Duodenal mucosa (tissue), 2 donors: ENCODE results near the gene NUP214.
A peak's percentile ranks its signal among the peaks of the same experiment; 100 is the strongest.
"Not testable (repeated sequence)": the region's sequence is repeated elsewhere in the genome, so short reads cannot be mapped to it uniquely, and the experiment has no call there.

ENCODE experiments used
- H3K27ac ChIP-seq: one replicate; pipeline ENCODE4 v1.7.0; 2013; ENCODE audit warnings: low read depth, low read length
- H3K27me3 ChIP-seq, 2 donors: one replicate each; pipeline ENCODE4 v1.7.0; 2013; ENCODE audit warnings: low read length in 2 of 2, control low read depth in 1 of 2; ENCODE audit not compliant: insufficient read depth in 2 of 2, control insufficient read depth in 1 of 2
- H3K36me3 ChIP-seq, 2 donors: one replicate each; pipeline ENCODE4 v1.7.0; 2013; ENCODE audit warnings: low read length in 2 of 2, control low read depth in 1 of 2; ENCODE audit not compliant: insufficient read depth in 2 of 2, control insufficient read depth in 1 of 2
- H3K4me1 ChIP-seq, 2 donors: one replicate each; pipeline ENCODE4 v1.7.0; 2013; ENCODE audit warnings: low read length in 2 of 2, control low read depth in 1 of 2; ENCODE audit not compliant: insufficient read depth in 2 of 2, control insufficient read depth in 1 of 2
- H3K4me3 ChIP-seq, 2 donors: one replicate each; pipeline ENCODE4 v1.7.0; 2013; ENCODE audit warnings: low read length in 2 of 2, low read depth in 1 of 2
- H3K9ac ChIP-seq, 2 donors: one replicate each; pipeline ENCODE4 v1.7.0; 2013; ENCODE audit warnings: low read length in 2 of 2, low read depth in 1 of 2
- H3K9me3 ChIP-seq, 2 donors: one replicate each; pipeline ENCODE4 v1.7.0; 2013; ENCODE audit warnings: low read length in 2 of 2, control low read depth in 1 of 2; ENCODE audit not compliant: control insufficient read depth in 1 of 2

Gene NUP214

DNA sequence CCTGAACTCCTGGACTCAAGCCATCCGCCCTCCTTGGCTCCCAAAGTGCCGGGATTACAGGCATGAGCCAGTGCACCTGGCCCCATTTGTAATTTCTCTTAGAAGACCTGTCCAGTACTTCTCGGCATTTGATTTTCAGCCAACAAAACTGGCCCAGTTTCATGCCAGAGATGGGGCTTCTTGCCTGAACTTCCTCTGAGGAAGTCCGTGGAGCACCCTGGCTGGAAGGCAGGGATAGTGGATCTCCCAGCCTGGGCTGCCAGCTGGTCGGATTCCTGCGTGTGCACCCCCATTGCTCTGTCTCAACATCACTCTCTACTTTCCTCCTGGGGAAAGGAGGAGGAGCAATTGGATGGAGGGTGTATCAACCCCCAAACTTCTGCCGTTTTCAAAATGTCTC lies 111.9 kb downstream of the NUP214 start:
- Histone ChIP-seq H3K27me3 (no peaks in the 10 kb centered on the region), H3K4me1 (peaks cover 15% of the 10 kb centered on the region in 2 donors), H3K27ac (no peak overlapping the region), H3K9me3 (no peaks in the 10 kb centered on the region), H3K4me3 (no peak overlapping the region), H3K36me3 (peaks cover 10 to 33% of the 10 kb centered on the region in 2 donors), H3K9ac (peak overlapping the region in 1 of 2 donors; percentile 58)

- Histone ChIP-seq H3K36me3 (peaks cover 10 to 29% of the 10 kb centered on the region in 2 donors), H3K9me3 (peaks cover 0 to 1% of the 10 kb centered on the region in 2 donors), H3K4me1 (peaks cover 15% of the 10 kb centered on the region in 2 donors), H3K27ac (peak overlapping the region; percentile 55), H3K4me3 (peak overlapping the region; percentile 58 to 65), H3K27me3 (no peaks in the 10 kb centered on the region), H3K9ac (peak overlapping the region; percentile 58 to 70)
Measured at GRCh38 chr9:131237931-131238401, 112.6 kb downstream of the NUP214 start.

DNA sequence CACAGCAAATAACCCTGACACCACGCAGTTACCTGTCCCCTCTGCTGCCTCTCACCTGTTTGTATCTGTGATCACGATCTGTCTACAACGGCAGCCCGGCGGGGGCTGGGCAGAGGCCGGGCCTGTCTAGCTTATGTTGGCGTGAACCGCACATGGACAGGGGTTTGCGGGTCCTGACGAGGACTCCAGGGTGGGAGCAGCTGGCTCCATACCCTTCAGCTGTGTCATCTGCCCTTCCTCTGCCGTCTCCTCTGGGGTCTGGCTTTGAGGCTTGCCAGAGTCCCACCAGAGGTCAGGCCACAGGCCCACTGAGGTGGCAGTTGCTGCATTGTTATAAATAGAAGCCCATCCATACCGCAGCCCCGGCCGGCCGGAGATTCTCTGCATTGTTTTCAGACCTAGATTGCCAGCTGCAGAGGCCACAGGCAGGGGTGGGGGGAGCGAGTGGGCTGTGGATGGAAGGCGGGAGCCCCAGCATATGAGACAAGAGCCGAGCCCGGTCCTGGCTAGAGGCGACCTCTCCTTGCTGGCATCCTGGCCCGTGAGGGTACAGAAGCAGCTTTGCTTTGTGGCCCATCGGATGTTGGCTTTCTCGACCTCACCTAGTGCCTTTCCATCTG lies 113.1 kb downstream of the NUP214 start:
- Histone ChIP-seq H3K27me3 (no peaks in the 10 kb centered on the region), H3K4me3 (peak overlapping the region; percentile 58 to 65), H3K9ac (peak overlapping the region; percentile 58 to 70), H3K4me1 (peaks cover 15% of the 10 kb centered on the region in 2 donors), H3K36me3 (peaks cover 6 to 24% of the 10 kb centered on the region in 2 donors), H3K27ac (no peak overlapping the region), H3K9me3 (peaks cover 0 to 3% of the 10 kb centered on the region in 2 donors)

GRCh38 chr9:131239161-131239975 lies 114.0 kb downstream of the NUP214 start:
- H3K9ac ChIP-seq: no peak overlapping the region
- no peak overlapping the region for H3K4me3 ChIP-seq
- peaks cover 0 to 16% of the 10 kb centered on the region in 2 donors for H3K36me3 ChIP-seq
- H3K9me3 ChIP-seq: peaks cover 0 to 3% of the 10 kb centered on the region in 2 donors
- peaks cover 15% of the 10 kb centered on the region in 2 donors for H3K4me1 ChIP-seq
- H3K27me3 ChIP-seq: no peaks in the 10 kb centered on the region
- no peak overlapping the region for H3K27ac ChIP-seq

DNA sequence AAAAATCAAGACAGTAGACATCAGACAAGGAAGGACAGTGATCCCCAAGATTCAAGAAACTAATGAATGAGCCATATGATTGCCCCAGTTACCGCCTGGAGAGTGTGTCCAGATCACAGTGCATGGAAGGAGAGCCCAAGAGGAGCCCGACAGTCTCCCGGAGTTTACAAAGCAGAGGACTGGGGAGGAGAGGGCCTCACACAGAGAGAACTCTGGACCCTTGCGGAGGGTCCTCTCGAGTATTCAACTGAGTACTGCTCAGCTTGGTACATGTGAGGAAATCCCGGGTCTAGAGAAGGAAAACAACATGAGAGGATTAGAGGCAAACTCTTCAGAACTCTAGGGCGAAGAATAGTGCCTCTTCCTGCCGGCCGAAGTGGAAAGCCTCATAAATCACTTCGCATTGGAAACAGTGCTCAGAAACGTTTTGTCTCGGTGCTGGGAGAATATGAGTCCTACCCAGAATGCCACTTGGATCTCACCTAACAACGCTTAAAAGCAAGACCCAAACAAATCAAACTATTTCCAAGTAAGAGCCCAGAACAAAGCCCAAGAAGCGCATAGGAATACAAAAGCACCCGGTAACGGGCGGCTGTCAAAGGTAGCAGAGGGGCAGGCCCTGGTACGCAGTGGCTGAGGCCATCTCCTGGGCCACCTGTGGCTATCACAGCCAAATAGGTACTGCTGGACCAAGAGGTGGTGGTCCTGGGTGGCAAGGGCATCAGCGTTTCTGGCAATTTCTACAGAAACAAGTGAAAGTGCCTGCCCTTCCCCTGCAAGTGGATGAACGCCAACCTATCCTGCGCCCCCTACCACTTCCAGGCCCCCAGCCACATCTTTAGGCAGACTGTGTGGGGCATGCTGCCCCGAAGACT lies 114.9 kb downstream of the NUP214 start:
- H3K9me3 ChIP-seq: peaks cover 0 to 3% of the 10 kb centered on the region in 2 donors
- no peak overlapping the region for H3K4me3 ChIP-seq
- H3K4me1 ChIP-seq: peaks cover 15% of the 10 kb centered on the region in 2 donors
- H3K27me3 ChIP-seq: no peaks in the 10 kb centered on the region
- H3K9ac ChIP-seq: no peak overlapping the region
- H3K27ac ChIP-seq: no peak overlapping the region
- peaks cover 0 to 7% of the 10 kb centered on the region in 2 donors for H3K36me3 ChIP-seq

GRCh38 chr9:131244331-131244730 lies 118.9 kb downstream of the NUP214 start:
- H3K4me3 ChIP-seq, H3K9me3 ChIP-seq, H3K9ac ChIP-seq, H3K4me1 ChIP-seq, H3K27ac ChIP-seq, H3K36me3 ChIP-seq, H3K27me3 ChIP-seq: not testable (repeated sequence)

- Histone ChIP-seq H3K9ac (no peak overlapping the region), H3K4me3 (no peak overlapping the region), H3K27ac (no peak overlapping the region), H3K9me3 (peaks cover 0 to 3% of the 10 kb centered on the region in 2 donors), H3K4me1 (peaks cover 0 to under 1% of the 10 kb centered on the region in 2 donors), H3K36me3 (no peaks in the 10 kb centered on the region), H3K27me3 (no peaks in the 10 kb centered on the region)
Measured at GRCh38 chr9:131246618-131247017, 121.2 kb downstream of the NUP214 start.

GRCh38 chr9:131252120-131252519 lies 126.7 kb downstream of the NUP214 start:
- Histone ChIP-seq H3K9me3 (no peaks in the 10 kb centered on the region), H3K4me3 (peak overlapping the region; percentile 49 to 55), H3K9ac (peak overlapping the region; percentile 10 to 32), H3K27me3 (no peaks in the 10 kb centered on the region), H3K27ac (peak overlapping the region; percentile 14), H3K4me1 (peaks cover 18 to 36% of the 10 kb centered on the region in 2 donors), H3K36me3 (no peaks in the 10 kb centered on the region)

DNA sequence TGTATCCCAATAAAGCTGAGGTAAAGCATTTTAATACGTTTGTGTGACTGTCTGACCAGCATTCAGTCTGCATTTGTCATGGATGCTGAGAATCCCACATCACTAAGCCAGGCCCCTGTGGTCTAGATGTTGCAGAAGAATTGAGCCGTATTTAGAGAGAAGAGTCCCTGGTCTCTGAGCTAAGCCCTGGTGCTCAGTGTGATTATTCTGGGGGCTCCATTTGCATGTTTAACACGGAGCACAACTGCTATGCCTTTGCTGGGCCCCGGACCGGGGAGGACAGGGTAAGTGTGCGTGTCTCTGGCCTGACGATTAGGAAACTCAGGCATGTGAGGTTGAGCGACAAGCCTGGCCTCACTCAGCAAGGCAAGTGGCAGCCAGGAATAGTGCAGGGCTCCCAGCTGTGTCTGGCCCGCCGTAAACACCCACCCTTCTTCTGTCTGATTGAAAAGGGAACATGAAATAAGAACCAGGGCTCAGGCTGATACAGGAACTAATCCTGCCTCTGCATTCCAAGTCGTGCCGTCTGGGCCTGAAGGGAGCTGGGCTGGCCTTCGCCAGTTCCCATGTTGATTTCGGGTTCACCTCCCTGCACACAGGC lies 128.6 kb downstream of the NUP214 start:
- H3K9me3 ChIP-seq: no peaks in the 10 kb centered on the region
- no peaks in the 10 kb centered on the region for H3K36me3 ChIP-seq
- H3K4me3 ChIP-seq: no peak overlapping the region
- H3K9ac ChIP-seq: no peak overlapping the region
- no peak overlapping the region for H3K27ac ChIP-seq
- no peaks in the 10 kb centered on the region for H3K27me3 ChIP-seq
- peaks cover 18 to 36% of the 10 kb centered on the region in 2 donors for H3K4me1 ChIP-seq
